Measurements from ENCODE around the gene HOXD12.

DNA sequence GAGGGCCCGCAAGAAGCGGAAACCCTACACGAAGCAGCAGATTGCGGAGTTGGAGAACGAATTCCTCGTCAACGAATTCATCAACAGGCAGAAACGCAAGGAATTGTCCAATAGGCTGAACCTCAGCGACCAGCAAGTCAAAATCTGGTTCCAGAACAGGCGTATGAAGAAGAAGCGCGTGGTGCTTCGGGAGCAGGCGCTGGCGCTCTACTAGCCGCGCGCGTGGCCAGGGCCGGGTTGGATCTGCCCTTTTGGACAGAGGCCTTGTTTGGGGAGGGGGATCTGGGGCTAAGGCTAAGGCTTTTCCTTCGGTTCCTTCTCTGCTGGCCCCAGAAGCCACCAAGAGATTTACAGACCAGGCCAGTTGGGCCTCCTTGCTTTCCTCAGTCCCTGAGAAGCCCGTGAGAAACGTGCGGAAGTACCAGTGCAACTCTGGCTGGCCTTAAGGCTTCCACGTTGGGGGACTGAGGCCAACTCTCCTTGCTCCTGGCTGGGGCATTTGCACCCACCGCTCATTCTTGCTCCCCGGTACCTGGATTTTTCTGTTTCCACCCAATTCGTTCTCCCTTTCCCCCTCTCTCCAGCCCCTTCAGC is 1.0 kb downstream of the HOXD12 start:
- TF ChIP-seq CTCF (optimal IDR thresholded peaks at IDR 0.05 in 1 of 3, IDR thresholded peaks at IDR 0.05 in 1 of 3, conservative IDR thresholded peaks at IDR 0.05 in 1 of 3; ENCODE audit: extremely low read depth in 1 of 3, insufficient read depth in 2 of 3, low read length in 3 of 3) (no peak), EZH2 (IDR thresholded peaks at IDR 0.05; ENCODE audit: low read length) (no peak)

Data from keratinocyte (primary cell).